HCT116 (cell line): ENCODE data around the gene PPP1R12B. TPM values are rescaled to one million over a fixed set of nuclear protein-coding genes. Genes with fewer than 3 reads are reported as not detected.

Source experiments
- ATAC-seq: fragments of 200-7000 bp; cut with Tn5 transposase; 2 replicates; pipeline ENCODE4 v1.9.1; 2020; ENCODE audit warnings: mild to moderate bottlenecking, moderate library complexity
- BruUV-seq: library from RNA; stranded (reverse); fragments of 400-500 nt; replicated peaks from 2 replicates; lab custom pipeline; 2021; lab: Mats Ljungman, UMichigan
- CTCF ChIA-PET: fragments of 300-600 bp; sonication (Branson Sonifier 250); formaldehyde crosslinking; loops from one replicate; lab custom pipeline; 2021; ENCODE audit warnings: antibody characterized with exemption; lab: Charles Lee
- POLR2A ChIA-PET: fragments of 300-600, 350-600 bp; sonication (Branson Sonifier 250); formaldehyde crosslinking; loops from one replicate; lab custom pipeline; 2021; ENCODE audit warnings: antibody characterized with exemption; lab: Charles Lee
- RAD21 ChIA-PET, 2 experiments: fragments of 300-600 bp; sonication (Branson Sonifier 250); formaldehyde crosslinking; loops; one replicate each; lab custom pipeline; 2023; ENCODE audit warnings: low total read pairs in 2 of 2; ENCODE audit not compliant: uncharacterized antibody in 2 of 2, unreplicated experiment in 2 of 2, low non-redundant PET in 1 of 2; lab: Charles Lee
- DNase-seq: peaks from one replicate; pipeline ENCODE4 v3.0.0-alpha.2; 2010; ENCODE audit warnings: low read depth, low spot score
- H2AFZ ChIP-seq: fragments of 200-600 bp; shearing (Covaris generic), sonication (generic); 2 replicates; pipeline ENCODE4 v1.6.1; 2017; ENCODE audit warnings: low read depth, mixed run types, mixed read lengths, antibody characterized with exemption, low read length; ENCODE audit not compliant: poor library complexity, severe bottlenecking
- H3K27ac ChIP-seq: 2 replicates; pipeline ENCODE4 v1.5.1; 2012; ENCODE audit warnings: low read depth, low read length
- H3K27me3 ChIP-seq: fragments of 200-600 bp; sonication (generic); 2 replicates; pipeline ENCODE4 v1.6.1; 2016; ENCODE audit warnings: mixed run types, low read length, mixed read lengths; ENCODE audit not compliant: insufficient read depth
- H3K36me3 ChIP-seq, 2 experiments: fragments of 200-500 bp in 1 of 2; fragments of 200-600 bp in 1 of 2; sonication (Bioruptor generic) in 1 of 2; sonication (generic) in 1 of 2; 2 replicates each; pipeline versions ENCODE4 v1.5.1 to v1.6.1; 2014 to 2016; ENCODE audit warnings: low read length in 2 of 2, inconsistent platforms in 1 of 2, mixed read lengths in 1 of 2, mixed run types in 1 of 2; ENCODE audit not compliant: insufficient read depth in 2 of 2, control insufficient read depth in 1 of 2
- H3K4me1 ChIP-seq, 2 experiments: fragments of 200-600 bp in 1 of 2; sonication (generic) in 1 of 2; 2 replicates each; pipeline versions ENCODE4 v1.5.1 to v1.6.1; 2012 to 2017; ENCODE audit warnings: low read length in 2 of 2, inconsistent platforms in 1 of 2, mild to moderate bottlenecking in 1 of 2, mixed read lengths in 1 of 2, mixed run types in 1 of 2, moderate library complexity in 1 of 2; ENCODE audit not compliant: insufficient read depth in 2 of 2, control insufficient read depth in 1 of 2
- H3K4me2 ChIP-seq: fragments of 200-600 bp; sonication (generic); 2 replicates; pipeline ENCODE4 v1.6.1; 2017; ENCODE audit warnings: mixed run types, low read length, mixed read lengths
- H3K4me3 ChIP-seq, 2 experiments: fragments of 200-600 bp in 1 of 2; sonication (generic) in 1 of 2; replicated peaks in 1 of 2; 2 replicates each; pipeline ENCODE4 v1.5.1; 2011 to 2016; ENCODE audit warnings: low read length in 2 of 2, control low read depth in 1 of 2, low read depth in 1 of 2, mild to moderate bottlenecking in 1 of 2, mixed read lengths in 1 of 2, mixed run types in 1 of 2
- H3K79me2 ChIP-seq: fragments of 200-600 bp; sonication (generic); 2 replicates; pipeline ENCODE4 v1.6.1; 2017; ENCODE audit warnings: mild to moderate bottlenecking, mixed run types, low read length, moderate library complexity, mixed read lengths; ENCODE audit not compliant: insufficient read depth
- H3K9ac ChIP-seq: fragments of 200-600 bp; sonication (generic); 2 replicates; pipeline ENCODE4 v1.6.1; 2016; ENCODE audit warnings: low read length, mixed read lengths
- H3K9me2 ChIP-seq: fragments of 200-600 bp; sonication (generic), shearing (Covaris generic); 2 replicates; pipeline ENCODE4 v1.6.1; 2017; ENCODE audit warnings: mixed run types, mild to moderate bottlenecking, moderate library complexity; ENCODE audit not compliant: insufficient read depth
- H3K9me3 ChIP-seq, 2 experiments: fragments of 200-500 bp in 1 of 2; fragments of 200-600 bp in 1 of 2; sonication (Bioruptor generic) in 1 of 2; sonication (generic) in 1 of 2; 2 replicates each; pipeline ENCODE4 v1.6.1; 2014 to 2017; ENCODE audit warnings: low read length in 2 of 2, mixed read lengths in 2 of 2, inconsistent platforms in 1 of 2, low read depth in 1 of 2, mild to moderate bottlenecking in 1 of 2, mixed run types in 1 of 2, moderate library complexity in 1 of 2; ENCODE audit not compliant: control insufficient read depth in 1 of 2, insufficient read depth in 1 of 2
- H4K20me1 ChIP-seq: fragments of 200-600 bp; sonication (generic), shearing (Covaris generic); 2 replicates; pipeline ENCODE4 v1.6.1; 2017; ENCODE audit warnings: mixed run types, mild to moderate bottlenecking, moderate library complexity; ENCODE audit not compliant: insufficient read depth
- CEBPB ChIP-seq: IDR thresholded peaks from 2 replicates; pipeline ENCODE4 v1.6.1; 2012; ENCODE audit warnings: low read depth
- EZH2 ChIP-seq: fragments of 200-600 bp; sonication (generic); IDR thresholded peaks from 2 replicates; pipeline ENCODE4 v1.6.1; 2017; ENCODE audit warnings: antibody characterized with exemption, mixed run types
- EZH2phosphoT487 ChIP-seq: fragments of 200-600 bp; IDR thresholded peaks from 2 replicates; pipeline ENCODE4 v1.6.1; 2018; ENCODE audit warnings: antibody characterized with exemption, borderline replicate concordance
- FOSL1 ChIP-seq: IDR thresholded peaks from 2 replicates; pipeline ENCODE4 v1.6.1; 2012; ENCODE audit warnings: low read depth
- POLR2A ChIP-seq: IDR thresholded peaks from 2 replicates; pipeline ENCODE4 v1.7.0; 2011; ENCODE audit warnings: borderline replicate concordance; ENCODE audit not compliant: insufficient read depth, insufficient read length; ENCODE audit errors: extremely low read depth
- POLR2AphosphoS5 ChIP-seq: IDR thresholded peaks from 2 replicates; pipeline ENCODE4 v1.6.1; 2011; ENCODE audit warnings: mild to moderate bottlenecking, low read depth, low read length, moderate library complexity
- RAD21 ChIP-seq: IDR thresholded peaks from 2 replicates; pipeline ENCODE4 v1.6.1; 2012; ENCODE audit warnings: low read depth, mild to moderate bottlenecking
- REST ChIP-seq: IDR thresholded peaks from 2 replicates; pipeline ENCODE4 v1.6.1; 2012; ENCODE audit warnings: low read depth
- SIN3A ChIP-seq: IDR thresholded peaks from 2 replicates; pipeline ENCODE4 v1.6.1; 2012; ENCODE audit warnings: low read depth
- SP1 ChIP-seq: IDR thresholded peaks from 2 replicates; pipeline ENCODE4 v1.6.1; 2012; ENCODE audit warnings: low read depth
- SRF ChIP-seq: IDR thresholded peaks from 2 replicates; pipeline ENCODE4 v1.6.1; 2012; ENCODE audit warnings: low read depth
- TCF7L2 ChIP-seq: IDR thresholded peaks from 2 replicates; pipeline ENCODE4 v1.7.0; 2011; ENCODE audit warnings: borderline replicate concordance, inconsistent platforms; ENCODE audit not compliant: insufficient read depth, insufficient read length; ENCODE audit errors: extremely low read depth
- ZFX ChIP-seq: fragments of 450-650 bp; IDR thresholded peaks from 2 replicates; pipeline ENCODE4 v1.6.1; 2017
- ZNF274 ChIP-seq: fragments of 200-500 bp; sonication (Bioruptor generic); IDR thresholded peaks from 2 replicates; pipeline ENCODE4 v1.6.1; 2014; ENCODE audit warnings: mild to moderate bottlenecking, low read depth, low read length, inconsistent platforms
- intact Hi-C: fragments of 100-400 bp; cut with micrococcal nuclease; formaldehyde crosslinking; loops from 2 replicates; pipeline ENCODE4 v1.10.0; 2022
- total RNA-seq: library from RNA; stranded (reverse); gene quantifications from one replicate; pipeline ENCODE4 v1.2.1, GENCODE V29; 2021; ENCODE audit not compliant: unreplicated experiment
- TF ChIP-seq, protein P1 (sequence below): IDR thresholded peaks from 2 replicates; pipeline ENCODE4 v1.6.1; 2012
- TF ChIP-seq, protein P2 (sequence below): IDR thresholded peaks from 2 replicates; pipeline ENCODE4 v1.6.1; 2012

PPP1R12B gene
- total RNA-seq, 1 experiment from 2014 or later: 14.3 TPM

DNA sequence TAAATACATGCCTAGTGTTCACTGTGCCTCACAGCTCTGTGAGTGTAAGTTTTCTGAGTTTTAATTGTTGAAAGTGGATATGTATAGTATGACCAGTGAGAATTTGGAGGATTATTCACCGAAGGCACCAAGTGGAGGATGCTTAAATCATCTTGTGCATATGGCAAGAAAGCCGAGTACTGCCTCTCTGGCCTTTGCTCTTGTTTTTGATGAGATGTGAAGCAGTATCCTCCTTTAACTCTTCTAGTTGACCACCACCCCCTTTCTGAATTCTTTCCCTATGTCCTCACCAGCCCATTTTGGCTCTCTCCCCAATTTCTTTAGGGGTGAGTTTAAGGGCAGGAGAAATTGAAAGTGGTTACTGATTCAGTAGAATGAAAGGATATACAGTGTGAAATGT, 231.3 kb downstream of the PPP1R12B start:
- no peaks in the 10 kb centered on the region for H4K20me1 ChIP-seq
- peaks cover 0 to 6% of the 10 kb centered on the region in 2 experiments; a peak in 1 of 4 replicates for H3K4me1 ChIP-seq
- no peaks in the 10 kb centered on the region for H3K79me2 ChIP-seq
- intact Hi-C loops: loop anchor here (10.0 kb wide), 1 partner anchor 115 kb away; no protein-coding TSS in a partner anchor
- H3K9ac ChIP-seq: no peak overlapping the region
- ChIA-PET RAD21 (no interaction called here), POLR2A (no interaction called here), CTCF (no interaction called here)
- no peaks in the 10 kb centered on the region for H3K36me3 ChIP-seq
- H3K9me2 ChIP-seq: no peaks in the 10 kb centered on the region; the same call in 1 of the 2 replicates
- TF ChIP-seq, protein P1, sequence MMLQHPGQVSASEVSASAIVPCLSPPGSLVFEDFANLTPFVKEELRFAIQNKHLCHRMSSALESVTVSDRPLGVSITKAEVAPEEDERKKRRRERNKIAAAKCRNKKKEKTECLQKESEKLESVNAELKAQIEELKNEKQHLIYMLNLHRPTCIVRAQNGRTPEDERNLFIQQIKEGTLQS: no peak
- no peak for TF ChIP-seq EZH2phosphoT487
- no peak for TF ChIP-seq CEBPB
- no peak for TF ChIP-seq POLR2AphosphoS5
- TF ChIP-seq ZFX: no peak
- no peak for TF ChIP-seq SP1
- no peak for TF ChIP-seq FOSL1
- TF ChIP-seq, protein P2, sequence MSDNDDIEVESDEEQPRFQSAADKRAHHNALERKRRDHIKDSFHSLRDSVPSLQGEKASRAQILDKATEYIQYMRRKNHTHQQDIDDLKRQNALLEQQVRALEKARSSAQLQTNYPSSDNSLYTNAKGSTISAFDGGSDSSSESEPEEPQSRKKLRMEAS: no peak
- no peak for TF ChIP-seq SIN3A
- no peak for TF ChIP-seq EZH2
- no peak for TF ChIP-seq RAD21
- no peak for TF ChIP-seq SRF
- no peak for TF ChIP-seq POLR2A
- ATAC-seq (no peak), DNase-seq (no peak)
- no peak overlapping the region for H3K4me3 ChIP-seq
- H3K27ac ChIP-seq: no peak overlapping the region
- no peaks in the 10 kb centered on the region for H3K27me3 ChIP-seq
- no peak overlapping the region for H3K4me2 ChIP-seq
- no TSS peak for BruUV-seq
- H2AFZ ChIP-seq: no peak overlapping the region
- no peaks in the 10 kb centered on the region for H3K9me3 ChIP-seq

DNA sequence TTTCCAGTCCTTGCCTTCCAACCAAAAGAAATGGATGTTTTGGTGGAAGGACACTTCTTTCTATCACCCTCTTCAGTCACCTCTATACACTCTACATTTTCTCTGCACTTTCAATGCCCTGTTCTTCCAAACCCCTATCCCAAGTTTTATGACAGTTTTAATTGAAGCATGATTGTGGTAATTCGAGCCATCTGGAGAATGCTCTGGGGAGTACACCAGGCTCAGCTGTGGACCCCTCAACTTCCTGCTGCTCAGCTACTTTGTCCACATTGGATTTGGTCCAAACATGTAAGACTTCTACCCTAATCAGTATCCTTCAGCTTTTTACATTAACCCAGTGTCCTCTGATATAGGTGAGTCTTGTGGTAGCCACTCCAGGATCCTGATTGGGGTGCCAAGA, 232.1 kb downstream of the PPP1R12B start:
- ATAC-seq: no peak
- TF ChIP-seq POLR2A: no peak
- no peak for TF ChIP-seq SRF
- TF ChIP-seq SIN3A: no peak
- TF ChIP-seq RAD21: no peak
- no peak for TF ChIP-seq EZH2
- no peak for TF ChIP-seq CEBPB
- TF ChIP-seq FOSL1: no peak
- no peak for TF ChIP-seq POLR2AphosphoS5
- no peak for TF ChIP-seq REST
- TF ChIP-seq, protein P1: no peak
- no peak for TF ChIP-seq TCF7L2
- no peak for TF ChIP-seq SP1
- no peak for TF ChIP-seq ZNF274

More for the DNA sequence above, 232.1 kb downstream of the PPP1R12B start:
- no TSS peak for BruUV-seq
- Histone ChIP-seq H3K27me3 (no peaks in the 10 kb centered on the region), H2AFZ (no peak overlapping the region), H3K4me1 (peaks cover 0 to 6% of the 10 kb centered on the region in 2 experiments; a peak in 1 of 4 replicates), H3K79me2 (no peaks in the 10 kb centered on the region), H3K27ac (no peak overlapping the region), H4K20me1 (no peaks in the 10 kb centered on the region), H3K9me2 (no peaks in the 10 kb centered on the region; the same call in 1 of the 2 replicates), H3K9me3 (no peaks in the 10 kb centered on the region), H3K36me3 (no peaks in the 10 kb centered on the region), H3K4me3 (no peak overlapping the region), H3K9ac (no peak overlapping the region), H3K4me2 (no peak overlapping the region)
- no peak for DNase-seq
- ChIA-PET CTCF (no interaction called here), POLR2A (no interaction called here), RAD21 (no interaction called here)
- intact Hi-C loops: no loop called here
